ENCODE measurements around the gene BAG1.

GRCh38 chr9:33285502-33285901, 21.0 kb upstream of the BAG1 start:
- TF ChIP-seq POLR2AphosphoS5 (IDR thresholded peaks at IDR 0.05; ENCODE audit: low read depth) (no peak), CTCF (IDR thresholded peaks at IDR 0.05; ENCODE audit: insufficient read depth, low read length) (no peak), SPI1 (IDR thresholded peaks at IDR 0.05; ENCODE audit: borderline replicate concordance, low read depth) (no peak), REST (IDR thresholded peaks at IDR 0.05; ENCODE audit: insufficient replicate concordance, low read depth) (no peak)

Measured in HL-60 (cell line).